HEK293T (cell line): ENCODE results near the gene TNMD.

Experiments used
- FOXM1 ChIP-seq: fragments of 450-650 bp; IDR thresholded peaks from 2 replicates; pipeline ENCODE4 v1.6.1; 2017; ENCODE audit warnings: mild to moderate bottlenecking, borderline replicate concordance
- L3MBTL2 ChIP-seq: fragments of 450-650 bp; conservative IDR thresholded peaks from 2 replicates; pipeline ENCODE4 v1.6.1; 2016; ENCODE audit warnings: mild to moderate bottlenecking
- NFRKB ChIP-seq: fragments of 450-650 bp; IDR thresholded peaks from 2 replicates; pipeline ENCODE4 v1.6.1; 2016; ENCODE audit warnings: mild to moderate bottlenecking, moderate library complexity
- PKNOX1 ChIP-seq: fragments of 450-650 bp; IDR thresholded peaks from 2 replicates; pipeline ENCODE4 v1.6.1; 2016
- SUZ12 ChIP-seq: fragments of 450-650 bp; IDR thresholded peaks from 2 replicates; pipeline ENCODE4 v1.6.1; 2016; ENCODE audit warnings: mild to moderate bottlenecking

GRCh38 chrX:100593581-100593980, 8.8 kb downstream of the TNMD start:
- TF ChIP-seq FOXM1, result no peak
- no peak for TF ChIP-seq PKNOX1
- no peak for TF ChIP-seq L3MBTL2
- TF ChIP-seq SUZ12, result no peak
- TF ChIP-seq NFRKB, result no peak
